OCI-LY7 (cell line): Measurements from ENCODE around the gene SYTL3. TPM values are rescaled to one million over a fixed set of nuclear protein-coding genes. Genes with fewer than 3 reads are reported as not detected.
"Not testable (repeated sequence)": the region's sequence is repeated elsewhere in the genome, so short reads cannot be mapped to it uniquely, and the experiment has no call there.

Source experiments
- BruUV-seq: library from RNA; stranded (reverse); fragments of 400-500 nt; replicated peaks from 2 replicates; lab custom pipeline; 2021; lab: Mats Ljungman, UMichigan
- CTCF ChIA-PET: fragments of 300-600 bp; sonication (Branson Sonifier 250); formaldehyde crosslinking; loops from one replicate; lab custom pipeline; 2022; ENCODE audit warnings: antibody characterized with exemption; ENCODE audit not compliant: unreplicated experiment; lab: Charles Lee
- POLR2A ChIA-PET: fragments of 300-600 bp; sonication (Branson Sonifier 250); formaldehyde crosslinking; loops from one replicate; lab custom pipeline; 2022; ENCODE audit warnings: antibody characterized with exemption; lab: Charles Lee
- DNase-seq: peaks from one replicate; pipeline ENCODE4 v3.0.0-alpha.2; 2015; ENCODE audit warnings: low spot score
- H2AFZ ChIP-seq: fragments of 200-600 bp; sonication (generic), shearing (Covaris generic); 2 replicates; pipeline ENCODE4 v1.6.1; 2014; ENCODE audit warnings: mild to moderate bottlenecking, antibody characterized with exemption, low read length, moderate library complexity
- H3K27ac ChIP-seq: fragments of 200-600 bp; sonication (generic); 2 replicates; pipeline ENCODE4 v1.5.1; 2014; ENCODE audit warnings: mixed run types, low read depth, mild to moderate bottlenecking, moderate library complexity, low read length, inconsistent platforms; ENCODE audit not compliant: poor library complexity, severe bottlenecking
- H3K36me3 ChIP-seq: fragments of 200-600 bp; sonication (generic); 2 replicates; pipeline ENCODE4 v1.6.1; 2014; ENCODE audit warnings: mild to moderate bottlenecking, antibody characterized with exemption, low read length, moderate library complexity, mixed read lengths; ENCODE audit not compliant: insufficient read depth
- H3K4me1 ChIP-seq: fragments of 200-600 bp; sonication (generic); 2 replicates; pipeline ENCODE4 v1.5.1; 2014; ENCODE audit warnings: mild to moderate bottlenecking, low read length; ENCODE audit not compliant: insufficient read depth, poor library complexity, severe bottlenecking
- H3K4me2 ChIP-seq: fragments of 200-600 bp; sonication (generic); 2 replicates; pipeline ENCODE4 v1.6.1; 2014; ENCODE audit warnings: mild to moderate bottlenecking, low read length
- H3K4me3 ChIP-seq: fragments of 200-600 bp; sonication (generic); 2 replicates; pipeline ENCODE4 v1.5.1; 2014; ENCODE audit warnings: mild to moderate bottlenecking, low read depth, low read length; ENCODE audit not compliant: poor library complexity, severe bottlenecking
- H3K79me2 ChIP-seq: fragments of 200-600 bp; sonication (generic); 2 replicates; pipeline ENCODE4 v1.6.1; 2016; ENCODE audit warnings: low read depth, mild to moderate bottlenecking, low read length, moderate library complexity, mixed read lengths; ENCODE audit not compliant: insufficient read depth
- H3K9me2 ChIP-seq: fragments of 200-600 bp; sonication (generic); 2 replicates; pipeline ENCODE4 v1.6.1; 2016; ENCODE audit warnings: mild to moderate bottlenecking, low read length, mixed read lengths; ENCODE audit not compliant: insufficient read depth
- H3K9me3 ChIP-seq: fragments of 200-600 bp; sonication (generic); 2 replicates; pipeline ENCODE4 v1.6.1; 2014; ENCODE audit warnings: mild to moderate bottlenecking, mixed run types, low read length, mixed read lengths
- H4K20me1 ChIP-seq: fragments of 200-600 bp; sonication (generic); 2 replicates; pipeline ENCODE4 v1.6.1; 2014; ENCODE audit warnings: mild to moderate bottlenecking, antibody characterized with exemption, low read length, moderate library complexity, mixed read lengths; ENCODE audit not compliant: insufficient read depth
- EZH2phosphoT487 ChIP-seq: fragments of 200-600 bp; sonication (generic); IDR thresholded peaks from 2 replicates; pipeline ENCODE4 v1.6.1; 2018; ENCODE audit warnings: low read depth, borderline replicate concordance, mild to moderate bottlenecking, mixed run types, antibody characterized with exemption, low read length, moderate library complexity, mixed read lengths
- intact Hi-C: fragments of 100-400 bp; cut with micrococcal nuclease; formaldehyde crosslinking; loops from one replicate; pipeline ENCODE4 v1.10.0; 2022; ENCODE audit not compliant: unreplicated experiment
- total RNA-seq, 2 experiments: library from RNA; depleted of rRNA in 1 of 2; stranded (reverse); fragments of >200 nt in 1 of 2; shearing (Covaris generic) in 1 of 2; gene quantifications; 2 replicates each; pipeline ENCODE4 v1.2.3, GENCODE V29; 2014 to 2022
- TF ChIP-seq, protein P1 (sequence below): fragments of 200-600 bp; sonication (generic); conservative IDR thresholded peaks from 2 replicates; pipeline ENCODE4 v1.5.1; 2014; ENCODE audit warnings: mild to moderate bottlenecking, antibody characterized with exemption, low read length, moderate library complexity, mixed read lengths

SYTL3 gene
- total RNA-seq, 2 experiments from 2014 or later, result 0.32 to 0.89 TPM

DNA sequence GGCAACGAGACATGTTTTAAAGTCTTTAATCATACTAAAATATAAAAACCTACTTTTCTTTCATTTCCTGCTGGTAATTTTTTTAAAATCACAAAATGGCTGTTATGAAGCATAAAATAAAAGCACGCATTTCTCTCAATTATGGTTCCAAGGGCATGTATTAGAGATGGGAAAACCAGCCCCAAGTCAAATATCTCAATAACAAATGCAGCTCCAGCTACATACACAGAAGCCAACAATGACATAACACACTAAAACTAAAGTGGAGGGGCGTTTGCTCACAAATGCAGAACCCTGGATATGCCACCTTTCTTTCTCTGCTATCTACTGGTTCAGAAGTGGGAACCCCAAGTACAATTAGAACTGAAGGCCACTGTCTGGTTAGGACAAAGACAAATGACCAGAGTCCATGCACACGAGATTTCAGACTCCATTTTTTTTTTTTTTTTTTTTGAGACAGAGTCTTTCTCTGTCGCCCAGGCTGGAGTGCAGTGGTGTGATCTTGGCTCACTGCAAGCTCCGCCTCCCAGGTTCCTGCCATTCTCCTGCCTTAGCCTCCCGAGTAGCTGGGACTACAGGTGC, 141.5 kb downstream of the SYTL3 start:
- CTCF ChIA-PET, result no interaction called here
- intact Hi-C loops, result loop anchor here (1.0 to 10.0 kb wide), 2 partner anchors 26 to 87 kb away; no protein-coding TSS in a partner anchor
- Histone ChIP-seq H3K36me3 (peaks cover 94% of the 10 kb centered on the region), H4K20me1 (peaks cover 64% of the 10 kb centered on the region), H2AFZ (no peak overlapping the region), H3K27ac (peak overlapping the region; percentile 68), H3K4me3 (no peak overlapping the region), H3K79me2 (peaks cover 100% of the 10 kb centered on the region), H3K9me2 (no peaks in the 10 kb centered on the region), H3K9me3 (no peaks in the 10 kb centered on the region), H3K4me1 (peaks cover 77% of the 10 kb centered on the region), H3K4me2 (peak overlapping the region; percentile 48)
- no TSS peak for BruUV-seq
- POLR2A ChIA-PET, result interaction anchor here (0.6 to 11.9 kb wide), 6 partner anchors 10 to 84 kb away, joined by 3 to 155 read pairs (median 6); no protein-coding TSS in a partner anchor
- DNase-seq, result no peak
- TF ChIP-seq, protein P1, sequence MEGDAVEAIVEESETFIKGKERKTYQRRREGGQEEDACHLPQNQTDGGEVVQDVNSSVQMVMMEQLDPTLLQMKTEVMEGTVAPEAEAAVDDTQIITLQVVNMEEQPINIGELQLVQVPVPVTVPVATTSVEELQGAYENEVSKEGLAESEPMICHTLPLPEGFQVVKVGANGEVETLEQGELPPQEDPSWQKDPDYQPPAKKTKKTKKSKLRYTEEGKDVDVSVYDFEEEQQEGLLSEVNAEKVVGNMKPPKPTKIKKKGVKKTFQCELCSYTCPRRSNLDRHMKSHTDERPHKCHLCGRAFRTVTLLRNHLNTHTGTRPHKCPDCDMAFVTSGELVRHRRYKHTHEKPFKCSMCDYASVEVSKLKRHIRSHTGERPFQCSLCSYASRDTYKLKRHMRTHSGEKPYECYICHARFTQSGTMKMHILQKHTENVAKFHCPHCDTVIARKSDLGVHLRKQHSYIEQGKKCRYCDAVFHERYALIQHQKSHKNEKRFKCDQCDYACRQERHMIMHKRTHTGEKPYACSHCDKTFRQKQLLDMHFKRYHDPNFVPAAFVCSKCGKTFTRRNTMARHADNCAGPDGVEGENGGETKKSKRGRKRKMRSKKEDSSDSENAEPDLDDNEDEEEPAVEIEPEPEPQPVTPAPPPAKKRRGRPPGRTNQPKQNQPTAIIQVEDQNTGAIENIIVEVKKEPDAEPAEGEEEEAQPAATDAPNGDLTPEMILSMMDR, result no peak
- no peak for TF ChIP-seq EZH2phosphoT487

DNA sequence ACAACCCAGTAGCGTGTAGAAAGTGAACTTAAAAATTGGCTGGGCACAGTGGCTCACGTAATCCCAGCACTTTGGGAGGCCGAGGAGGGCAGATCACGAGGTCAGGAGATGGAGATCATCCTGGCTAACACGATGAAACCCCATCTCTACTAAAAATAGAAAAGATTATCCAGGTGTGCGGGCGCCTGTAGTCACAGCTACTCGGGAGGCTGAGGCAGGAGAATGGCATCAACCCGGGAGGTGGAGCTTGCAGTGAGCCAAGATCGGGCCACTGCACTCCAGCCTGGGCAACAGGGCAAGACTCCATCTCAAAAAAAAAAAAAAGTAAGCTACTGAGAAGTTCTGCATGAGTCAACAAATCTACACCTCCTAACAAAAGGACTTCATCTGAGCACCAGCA, 142.7 kb downstream of the SYTL3 start:
- peaks cover 88% of the 10 kb centered on the region for H3K4me1 ChIP-seq
- peak overlapping the region; percentile 68 for H3K27ac ChIP-seq
- peak overlapping the region; percentile 63 for H3K4me2 ChIP-seq
- ChIA-PET POLR2A (interaction anchor here (0.6 to 11.9 kb wide), 7 partner anchors 11 to 794 kb away, joined by 3 to 155 read pairs (median 6); no protein-coding TSS in a partner anchor), CTCF (interaction anchor here (0.7 to 1.6 kb wide), 3 partner anchors 16 to 311 kb away, joined by 3 to 6 read pairs (median 4); no protein-coding TSS in a partner anchor)
- H2AFZ ChIP-seq, H3K9me2 ChIP-seq, DNase-seq, H3K9me3 ChIP-seq, BruUV-seq: not testable (repeated sequence)
- H3K36me3 ChIP-seq, result peaks cover 94% of the 10 kb centered on the region
- H4K20me1 ChIP-seq, result peaks cover 73% of the 10 kb centered on the region
- intact Hi-C loops, result loop anchor here (2.0 to 10.0 kb wide), 2 partner anchors 18 to 88 kb away; no protein-coding TSS in a partner anchor
- H3K4me3 ChIP-seq, result peak overlapping the region; percentile 22
- peaks cover 100% of the 10 kb centered on the region for H3K79me2 ChIP-seq

DNA sequence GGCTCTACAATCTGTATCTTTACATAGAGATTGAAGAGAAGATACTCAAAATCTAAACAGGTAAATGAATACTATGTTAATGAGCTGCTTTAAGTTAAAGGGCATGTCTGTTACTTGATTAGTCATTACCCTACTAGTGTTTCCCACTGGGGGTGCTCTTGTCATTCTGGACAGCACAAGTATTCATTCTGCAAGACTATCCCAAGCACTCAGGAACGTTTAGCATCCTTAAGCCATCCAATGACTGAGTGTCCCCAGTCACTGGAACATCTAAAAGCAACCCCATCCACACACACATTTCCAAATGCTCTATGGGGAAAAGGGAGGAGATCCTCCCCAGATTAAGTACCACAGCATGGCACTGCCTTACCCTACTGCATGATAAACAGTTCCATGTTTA, 143.6 kb downstream of the SYTL3 start:
- peaks cover 97% of the 10 kb centered on the region for H3K4me1 ChIP-seq
- H3K4me3 ChIP-seq, result peak overlapping the region; percentile 2
- BruUV-seq, result no TSS peak
- H3K27ac ChIP-seq, result peak overlapping the region; percentile 68
- ChIA-PET CTCF (interaction anchor here (0.6 to 1.6 kb wide), 4 partner anchors 15 to 310 kb away, joined by 3 to 7 read pairs (median 4); partner anchors contain the start of gene EZR), POLR2A (interaction anchor here (0.6 to 11.9 kb wide), 5 partner anchors 10 to 76 kb away, joined by 3 to 155 read pairs (median 4); no protein-coding TSS in a partner anchor)
- intact Hi-C loops, result loop anchor here (1.0 to 10.0 kb wide), 3 partner anchors 17 to 179 kb away; no protein-coding TSS in a partner anchor
- peaks cover 94% of the 10 kb centered on the region for H3K36me3 ChIP-seq
- peak overlapping the region; percentile 63 for H3K4me2 ChIP-seq
- TF ChIP-seq, protein P1, result peak; percentile 85
- no peak for TF ChIP-seq EZH2phosphoT487
- H2AFZ ChIP-seq, result no peak overlapping the region
- H3K79me2 ChIP-seq, result peaks cover 100% of the 10 kb centered on the region
- peaks cover 72% of the 10 kb centered on the region for H4K20me1 ChIP-seq
- no peaks in the 10 kb centered on the region for H3K9me3 ChIP-seq
- no peaks in the 10 kb centered on the region for H3K9me2 ChIP-seq
- peak; percentile 69 for DNase-seq
